EH (cell line): ENCODE data around the gene FBXO28.

Source experiments
- DNase-seq: peaks from one replicate; pipeline ENCODE4 v3.0.0-alpha.2; 2015; ENCODE audit warnings: low read depth

Gene FBXO28

GRCh38 chr1:224095867-224096266, 18.0 kb upstream of the FBXO28 start:
- DNase-seq = no peak

DNA sequence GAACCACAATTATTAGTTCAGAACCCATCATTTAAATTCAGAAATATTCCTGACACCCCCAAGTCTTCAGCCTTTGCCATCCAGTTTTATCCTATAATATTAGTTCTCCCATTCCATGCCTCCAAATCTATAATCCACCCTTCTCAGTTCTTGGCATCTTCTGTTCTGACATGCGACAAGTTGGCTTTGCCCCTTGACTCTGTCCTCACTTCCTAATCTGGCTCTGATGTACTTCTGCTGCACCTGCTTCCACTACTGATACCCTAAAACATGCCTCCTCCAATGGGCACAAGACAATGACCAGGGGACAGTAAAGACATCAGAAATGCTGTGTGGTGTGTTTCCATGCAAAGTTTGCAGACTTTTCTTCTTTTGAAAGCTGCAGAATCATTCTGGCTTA, 17.1 kb upstream of the FBXO28 start:
- DNase-seq = no peak

DNA sequence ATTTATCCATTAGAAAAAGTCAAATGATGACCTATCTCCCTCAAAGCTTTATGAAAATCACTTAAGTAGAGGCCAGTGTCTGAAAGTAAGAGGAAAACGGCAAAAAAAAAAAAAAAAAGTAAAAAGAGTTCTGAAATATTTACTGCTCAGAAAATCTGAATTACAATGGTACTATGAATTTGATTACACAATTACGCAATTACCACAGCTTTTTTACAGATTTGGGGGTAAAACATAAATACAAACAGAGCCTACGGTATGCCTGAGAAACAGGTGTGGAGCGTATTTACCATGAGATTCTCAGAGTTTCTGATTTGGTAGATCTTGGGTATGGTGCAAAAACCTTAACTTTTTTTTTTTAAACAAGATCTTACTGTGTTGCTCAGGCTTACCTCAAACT, 15.9 kb upstream of the FBXO28 start:
- no peak for DNase-seq

GRCh38 chr1:224106568-224107281, 7.2 kb upstream of the FBXO28 start:
- DNase-seq = peak; percentile 53

DNA sequence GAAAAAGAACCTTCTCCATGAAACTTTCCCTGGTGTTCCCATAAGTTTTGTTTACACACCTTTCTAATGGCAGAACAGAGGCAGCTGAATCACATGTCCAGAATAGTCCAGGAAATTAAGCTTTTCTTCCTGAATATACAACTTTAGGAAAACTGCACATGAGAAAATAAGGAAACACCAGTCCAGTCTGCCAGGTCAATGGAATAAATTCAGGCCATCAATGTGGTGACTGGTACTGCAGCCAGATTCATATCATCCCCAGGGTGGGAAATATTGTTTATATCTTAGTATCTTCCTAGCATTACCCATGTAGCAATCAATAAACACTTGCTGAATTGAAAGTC, 6.7 kb upstream of the FBXO28 start:
- DNase-seq = no peak

GRCh38 chr1:224108991-224109390, 4.9 kb upstream of the FBXO28 start:
- DNase-seq = no peak

DNA sequence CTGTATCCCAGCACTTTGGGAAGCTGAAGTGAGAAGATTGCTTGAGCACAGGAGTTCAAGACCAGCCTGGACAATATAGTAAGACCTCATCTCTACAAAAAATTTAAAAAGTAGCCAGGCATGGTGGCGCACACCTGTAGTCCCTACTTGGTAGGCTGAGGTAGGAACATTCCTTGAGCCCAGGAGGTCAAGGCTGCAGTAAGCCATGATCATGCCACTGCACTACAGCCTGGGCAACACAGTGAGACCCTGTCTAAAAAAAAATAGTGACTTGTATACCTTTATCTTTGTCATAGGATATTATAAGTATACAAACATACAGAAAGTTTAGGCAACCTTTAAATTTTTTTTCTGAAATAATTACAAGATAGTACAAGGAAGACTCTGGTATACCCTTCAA, 3.9 kb upstream of the FBXO28 start:
- no peak for DNase-seq

DNA sequence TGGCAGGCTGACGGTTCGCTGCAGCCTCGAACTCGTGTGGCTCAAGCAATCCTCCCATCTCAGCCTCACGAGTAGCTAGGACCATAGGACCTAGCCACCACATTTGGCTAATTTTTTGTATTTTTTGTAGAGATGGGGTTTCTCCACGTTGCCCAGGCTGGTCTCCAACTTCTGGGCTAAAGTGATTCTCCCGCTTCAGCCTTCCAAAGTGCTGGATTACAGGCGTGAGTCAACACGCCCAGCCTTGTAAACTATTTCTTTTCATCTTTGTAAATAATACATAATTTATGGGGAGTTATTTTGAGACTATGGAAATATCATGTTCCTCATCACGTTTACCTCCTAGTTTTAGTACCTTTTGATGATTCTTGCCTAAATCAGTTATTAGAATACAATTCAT, 906 bp upstream of the FBXO28 start:
- no peak for DNase-seq

DNA sequence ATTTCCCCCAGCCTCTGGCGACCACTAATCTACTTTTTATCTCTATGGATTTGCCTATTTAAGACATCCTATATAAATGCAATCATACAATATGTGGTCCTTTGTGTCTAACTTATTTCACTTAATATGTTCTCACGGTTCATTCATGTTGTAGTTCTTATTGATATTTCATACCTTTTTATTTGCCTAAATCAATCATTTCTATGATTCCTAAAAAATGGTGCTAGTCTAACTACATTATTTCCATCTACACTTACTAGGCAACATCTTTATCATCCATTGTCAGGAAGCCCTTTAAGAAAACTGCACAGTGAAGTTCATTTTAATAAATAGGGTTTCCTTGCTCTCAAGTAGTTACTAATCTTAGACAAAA, 380 bp upstream of the FBXO28 start:
- DNase-seq = no peak

DNA sequence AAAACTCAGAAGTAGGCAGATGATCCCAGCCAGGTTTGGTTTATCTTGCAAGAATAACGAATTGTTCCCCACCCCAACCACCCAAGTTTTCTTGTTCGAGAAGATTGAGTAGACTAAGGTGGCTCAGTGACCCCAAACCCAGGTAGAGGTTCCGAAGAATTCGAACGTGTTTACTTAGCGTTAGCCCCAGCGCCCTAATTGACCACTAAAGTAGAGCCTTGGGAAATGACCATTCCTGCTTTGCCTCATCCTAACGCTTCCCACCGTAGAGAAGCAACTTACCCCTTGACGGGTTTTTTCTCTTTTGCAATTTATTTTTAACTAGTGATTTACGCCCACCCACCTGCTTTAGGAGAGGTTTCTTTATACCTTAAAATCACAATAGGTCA, 870 bp downstream of the FBXO28 start:
- DNase-seq = peak; percentile 23

DNA sequence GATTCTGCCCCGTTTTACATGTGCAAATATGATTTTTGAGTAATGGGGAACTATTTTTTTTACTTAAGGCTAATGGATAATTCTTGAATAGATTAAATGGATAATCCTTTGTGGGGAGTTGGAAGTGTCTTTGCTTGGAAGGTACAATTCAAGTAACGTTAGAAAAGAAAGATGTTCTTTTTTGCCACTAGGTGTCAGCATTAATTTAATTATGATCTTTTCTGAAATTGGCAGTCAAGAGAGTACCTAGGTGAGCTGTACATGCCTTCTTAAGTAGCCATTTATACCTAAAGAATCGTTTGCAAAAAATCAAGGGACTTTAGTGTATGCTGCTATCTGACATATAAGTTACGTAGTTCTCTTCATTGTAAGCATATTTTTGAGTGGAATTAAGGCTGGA, 2.2 kb downstream of the FBXO28 start:
- DNase-seq = peak; percentile 59

DNA sequence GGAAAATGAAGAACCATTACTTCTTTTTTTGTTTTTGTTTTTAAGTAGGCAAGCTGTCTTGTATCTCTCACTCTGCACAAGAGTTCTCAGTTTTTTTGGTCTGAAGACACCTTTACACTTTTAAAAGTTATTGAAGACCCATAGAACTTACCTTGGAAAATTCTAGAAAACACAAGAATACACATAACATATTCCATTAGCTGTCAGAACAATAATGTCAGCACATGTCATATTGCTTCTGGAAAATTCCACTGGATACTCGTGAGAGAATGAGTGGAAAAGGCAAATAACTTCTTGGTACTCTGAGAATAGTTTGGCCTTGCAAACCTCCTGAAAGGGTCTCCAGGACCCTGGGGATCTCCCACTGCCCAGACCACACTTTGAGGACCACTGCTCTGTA, 4.8 kb downstream of the FBXO28 start:
- DNase-seq = no peak

GRCh38 chr1:224123136-224123535, 9.2 kb downstream of the FBXO28 start:
- DNase-seq = no peak

GRCh38 chr1:224124220-224124619, 10.3 kb downstream of the FBXO28 start:
- DNase-seq = peak; percentile 68

- DNase-seq = peak; percentile 74
These were observed 14.3 kb downstream of the FBXO28 start for GRCh38 chr1:224127925-224128819.

DNA sequence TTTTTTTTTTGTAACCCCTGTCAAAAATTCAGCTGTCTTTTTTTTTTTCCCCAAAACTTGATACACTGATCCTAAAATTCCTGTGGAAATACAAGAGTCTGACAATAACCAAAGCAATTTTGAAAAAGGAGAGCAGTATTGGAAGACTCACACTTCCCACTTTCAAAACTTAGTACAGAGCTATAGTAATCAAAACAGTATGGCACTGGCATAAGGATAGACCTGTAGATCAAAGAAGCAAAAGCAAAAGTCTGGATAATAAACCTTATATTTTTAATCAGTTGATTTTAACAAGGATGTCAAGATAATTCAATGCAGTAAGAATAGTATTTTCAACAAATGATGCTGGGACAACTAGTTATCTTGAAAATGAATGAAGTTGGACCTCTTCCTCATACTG, 17.3 kb downstream of the FBXO28 start:
- DNase-seq = no peak

DNA sequence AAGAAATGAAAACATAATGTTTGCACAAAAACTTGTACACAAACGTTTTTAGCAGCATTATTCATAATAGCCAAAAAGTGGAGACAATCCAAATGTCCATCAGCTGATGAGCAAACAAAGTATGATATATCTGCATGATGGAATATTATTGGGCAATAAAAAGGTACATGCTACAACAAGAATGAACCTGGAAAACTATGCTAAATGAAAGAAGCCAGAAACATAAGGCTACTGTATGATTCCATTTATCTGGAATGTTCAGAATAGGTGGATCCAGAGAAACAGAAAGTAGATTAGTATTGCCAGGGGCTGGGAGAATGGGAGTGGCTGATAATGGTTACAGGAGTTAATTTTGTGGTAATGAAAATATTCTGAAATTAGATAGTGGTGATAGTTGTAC, 19.0 kb downstream of the FBXO28 start:
- DNase-seq = no peak

DNA sequence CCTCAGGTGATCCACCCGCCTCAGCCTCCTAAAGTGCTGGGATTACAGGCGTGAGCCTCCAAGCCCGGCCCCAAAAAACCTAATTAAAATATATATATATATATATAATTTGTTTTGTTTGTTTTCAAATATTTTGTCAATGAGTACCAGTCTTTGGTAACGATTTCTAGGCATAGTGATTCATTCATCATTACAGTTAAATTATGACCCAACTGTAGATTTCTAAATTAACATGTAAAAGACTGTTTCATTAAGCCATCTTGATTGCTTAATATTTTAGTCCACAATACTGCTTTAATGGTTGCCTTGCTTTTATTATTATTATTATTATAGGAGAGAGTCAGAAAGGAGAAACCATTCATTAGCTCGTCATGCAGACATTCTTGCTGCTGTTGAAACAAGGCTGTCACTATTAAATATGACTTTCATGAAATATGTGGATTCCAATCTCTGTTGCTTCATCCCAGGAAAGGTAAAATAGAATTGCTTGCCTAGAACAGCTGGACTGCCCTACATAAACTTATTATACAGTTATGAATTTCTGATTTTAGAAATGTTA, 19.9 kb downstream of the FBXO28 start:
- no peak for DNase-seq

- no peak for DNase-seq
These were observed 23.6 kb downstream of the FBXO28 start for GRCh38 chr1:224137518-224137917.

GRCh38 chr1:224138198-224138597, 24.3 kb downstream of the FBXO28 start:
- no peak for DNase-seq

DNA sequence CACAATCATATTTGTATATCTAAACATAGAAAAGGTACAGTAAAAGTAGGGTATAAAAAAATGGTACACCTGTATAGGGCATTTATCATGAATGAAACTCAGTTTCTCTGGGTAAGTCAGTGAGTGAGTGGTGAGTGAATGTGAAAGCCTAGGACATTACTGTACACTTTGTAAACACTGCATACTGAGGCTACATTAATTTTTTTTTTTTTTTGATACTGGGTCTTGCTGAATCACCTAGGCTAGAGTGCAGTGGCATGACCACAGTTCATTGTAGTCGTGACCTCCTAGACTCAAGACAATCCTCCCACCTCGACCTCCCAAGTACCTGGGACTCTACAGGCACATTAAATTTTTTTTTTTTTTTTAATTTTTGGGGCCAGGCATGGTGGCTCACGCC, 27.8 kb downstream of the FBXO28 start:
- DNase-seq = no peak

- DNase-seq = no peak
These were observed 35.8 kb downstream of the FBXO28 start for GRCh38 chr1:224149709-224150108.

- no peak for DNase-seq
These were observed 37.2 kb downstream of the FBXO28 start for GRCh38 chr1:224151117-224151516.
